Dermis microvascular lymphatic vessel endothelial cell (primary cell): ENCODE data around the gene ATP1B1. TPM values are rescaled to one million over a fixed set of nuclear protein-coding genes. Genes with fewer than 3 reads are reported as not detected.
"Not testable (repeated sequence)": the region's sequence is repeated elsewhere in the genome, so short reads cannot be mapped to it uniquely, and the experiment has no call there.

ENCODE experiments used
- DNase-seq, 2 donors: peaks; one replicate each; pipeline versions ENCODE4 v3.0.0 to v3.0.0-alpha.2; 2010; ENCODE audit warnings: low read depth in 2 of 2
- total RNA-seq: library from RNA; depleted of rRNA; stranded (reverse); fragments of >200 nt; gene quantifications from 2 replicates; pipeline ENCODE4 v1.2.1, GENCODE V29; 2014

Gene ATP1B1
- total RNA-seq, 1 donor from 2014 or later: 7.7 TPM

- peak; percentile 74 to 88 for DNase-seq
Observed at GRCh38 chr1:169115891-169116585, 9.5 kb downstream of the ATP1B1 start.

DNA sequence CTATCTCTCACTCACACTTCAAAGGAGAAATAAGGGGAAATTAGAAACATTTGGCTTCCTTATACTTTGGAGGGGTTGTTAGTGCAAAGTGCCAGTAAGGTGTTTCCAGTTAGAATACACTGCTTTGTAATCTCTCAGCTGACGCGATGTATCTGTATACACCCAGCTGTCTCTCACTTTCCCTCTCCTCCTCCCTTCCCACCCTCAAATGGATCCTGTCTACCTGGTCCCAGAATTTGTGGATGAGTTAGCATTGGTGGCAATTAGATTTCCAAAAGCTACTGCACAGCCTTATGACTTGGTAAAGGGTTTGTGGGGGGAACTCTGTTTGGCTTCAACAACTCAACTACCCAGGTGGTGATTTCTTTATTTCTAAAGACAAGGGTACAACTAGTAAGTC is 10.5 kb downstream of the ATP1B1 start:
- DNase-seq: no peak

- DNase-seq: no peak
Observed at GRCh38 chr1:169117599-169117998, 11.1 kb downstream of the ATP1B1 start.

DNA sequence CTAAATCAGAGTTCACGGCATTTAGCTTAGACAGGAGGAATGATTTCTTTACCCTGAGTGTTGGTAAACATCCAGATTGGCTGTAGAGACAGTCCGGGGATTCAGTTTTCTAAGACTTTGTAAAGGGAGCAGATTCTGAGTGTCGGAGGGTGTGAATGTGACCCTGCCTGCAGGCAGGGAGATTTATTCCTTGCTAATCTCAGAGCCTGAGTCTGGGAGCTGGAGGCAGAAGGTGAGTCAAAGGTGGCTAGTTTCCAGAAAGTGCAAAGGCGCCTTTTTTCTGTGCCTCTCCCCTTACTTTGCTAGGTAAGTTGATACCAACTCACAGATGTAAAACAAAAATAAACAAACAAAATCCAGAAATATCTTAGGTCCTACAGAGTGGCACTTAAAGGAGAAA is 11.7 kb downstream of the ATP1B1 start:
- no peak for DNase-seq

DNA sequence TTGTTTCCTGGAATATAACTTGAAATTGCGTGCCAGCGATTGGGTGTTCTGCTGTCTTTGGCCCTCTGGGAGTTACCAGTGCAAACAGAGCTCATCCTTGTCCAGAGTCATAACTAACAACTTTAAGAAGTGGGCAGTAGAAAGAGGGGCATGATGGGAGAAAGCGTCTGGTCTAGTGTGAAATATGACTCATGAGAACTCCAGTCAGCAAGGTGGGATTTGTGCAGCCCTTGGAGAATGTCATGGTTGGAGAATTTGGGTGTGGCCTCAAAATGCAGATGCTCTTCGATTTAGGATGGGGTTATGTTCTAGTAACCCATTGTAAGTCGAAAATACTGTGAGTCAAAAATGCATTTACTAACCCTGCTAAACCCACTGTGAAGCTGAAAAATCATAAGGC is 12.9 kb downstream of the ATP1B1 start:
- DNase-seq: no peak

DNA sequence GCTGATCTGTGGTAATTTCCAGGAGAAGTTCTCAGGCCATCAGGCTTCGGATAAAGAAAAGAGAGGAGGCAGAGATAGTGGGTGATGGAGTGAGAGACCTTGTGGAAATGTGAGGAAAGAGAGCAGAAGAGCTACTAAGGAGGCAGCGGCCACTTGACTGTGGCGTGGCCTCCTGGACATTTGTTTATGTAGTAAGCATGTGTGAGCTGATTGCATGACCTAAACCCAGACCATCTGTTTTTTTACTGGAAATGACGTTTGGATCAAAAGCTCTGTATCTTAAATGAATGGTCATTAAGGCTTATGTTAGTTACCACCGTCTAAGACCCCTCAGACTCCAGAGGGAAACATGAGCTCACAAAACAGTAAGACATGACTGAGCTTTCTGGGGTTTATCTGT is 13.6 kb downstream of the ATP1B1 start:
- DNase-seq: no peak

- DNase-seq: no peak
Observed at GRCh38 chr1:169121146-169121923, 14.8 kb downstream of the ATP1B1 start.

GRCh38 chr1:169122976-169123375 is 16.5 kb downstream of the ATP1B1 start:
- no peak for DNase-seq

DNA sequence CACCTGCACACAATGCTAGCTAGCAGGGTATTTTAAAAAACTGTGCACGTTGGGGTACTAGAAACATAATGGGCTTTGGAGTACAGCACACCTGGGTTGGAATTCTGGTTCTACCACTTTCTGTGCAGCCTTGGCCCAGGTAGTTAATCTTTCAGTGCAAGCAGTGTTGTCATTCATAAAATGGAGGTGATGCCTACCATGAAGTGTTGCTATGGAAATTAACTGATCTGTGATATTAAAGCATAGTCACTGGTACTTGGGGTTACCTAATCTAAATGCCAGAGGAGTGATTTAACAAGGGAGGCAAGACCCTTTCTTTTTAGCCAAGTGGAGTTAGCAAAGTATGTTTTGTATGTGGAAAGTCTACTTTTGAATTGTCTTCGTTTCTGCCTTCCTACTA is 18.0 kb downstream of the ATP1B1 start:
- DNase-seq: no peak

DNA sequence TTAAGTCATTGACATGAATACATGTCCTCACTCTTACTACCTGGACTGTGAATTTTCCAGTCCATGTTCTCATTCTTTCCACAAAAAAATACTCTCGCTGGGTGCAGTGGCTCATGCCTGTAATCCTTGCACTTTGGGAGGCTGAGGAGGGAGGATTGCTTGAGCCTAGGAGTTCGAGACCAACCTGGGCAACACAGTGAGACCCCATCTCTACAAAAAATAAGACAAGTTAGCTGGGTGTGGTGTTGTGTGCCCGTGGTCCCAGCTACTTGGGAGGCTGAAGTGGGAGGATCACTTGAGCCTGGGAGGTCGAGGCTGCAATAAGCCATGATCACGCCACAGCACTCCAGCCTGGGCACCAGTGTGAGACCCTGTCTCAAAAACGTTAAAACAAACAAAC is 19.1 kb downstream of the ATP1B1 start:
- DNase-seq: not testable (repeated sequence)

- no peak for DNase-seq
Observed at GRCh38 chr1:169126335-169126734, 19.8 kb downstream of the ATP1B1 start.

DNA sequence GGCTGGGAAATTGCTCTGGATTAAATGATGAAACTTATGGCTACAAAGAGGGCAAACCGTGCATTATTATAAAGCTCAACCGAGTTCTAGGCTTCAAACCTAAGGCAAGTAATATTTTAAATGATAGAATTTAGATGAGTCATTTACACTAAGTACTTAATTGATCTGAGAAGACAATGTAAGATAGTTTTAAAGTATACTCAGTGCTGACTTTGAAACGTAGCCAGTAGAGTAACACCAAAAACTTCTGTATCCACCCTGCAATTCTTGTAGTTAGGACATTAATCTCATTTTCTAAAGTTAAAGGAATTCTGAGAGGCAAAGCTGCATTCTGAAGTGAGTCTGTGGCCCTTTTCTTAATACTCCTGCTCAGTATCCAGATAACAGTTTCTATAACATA is 20.8 kb downstream of the ATP1B1 start:
- DNase-seq: no peak

GRCh38 chr1:169128562-169128961 is 22.1 kb downstream of the ATP1B1 start:
- DNase-seq: no peak

GRCh38 chr1:169129109-169129784 is 22.8 kb downstream of the ATP1B1 start:
- peak in 1 of 2 donors; percentile 39 for DNase-seq

DNA sequence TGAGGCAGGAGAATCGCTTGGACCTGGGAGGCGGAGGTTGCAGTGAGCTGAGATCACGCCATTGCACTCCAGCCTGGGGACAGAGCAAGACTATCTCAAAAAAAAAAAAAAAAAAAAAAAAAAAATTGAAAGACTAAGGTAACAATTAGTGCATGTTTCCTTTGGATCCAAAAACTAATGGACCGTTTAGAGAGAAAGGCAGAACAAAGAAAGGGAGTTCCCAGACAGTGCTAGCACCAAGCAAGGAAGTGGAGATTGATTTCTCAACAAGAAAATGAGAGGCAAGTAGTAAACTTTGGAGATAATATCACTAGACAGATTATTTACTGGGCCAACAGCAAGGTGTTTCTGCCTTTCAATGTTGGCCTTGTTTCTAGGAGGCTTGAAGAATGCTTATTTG is 24.2 kb downstream of the ATP1B1 start:
- no peak for DNase-seq

DNA sequence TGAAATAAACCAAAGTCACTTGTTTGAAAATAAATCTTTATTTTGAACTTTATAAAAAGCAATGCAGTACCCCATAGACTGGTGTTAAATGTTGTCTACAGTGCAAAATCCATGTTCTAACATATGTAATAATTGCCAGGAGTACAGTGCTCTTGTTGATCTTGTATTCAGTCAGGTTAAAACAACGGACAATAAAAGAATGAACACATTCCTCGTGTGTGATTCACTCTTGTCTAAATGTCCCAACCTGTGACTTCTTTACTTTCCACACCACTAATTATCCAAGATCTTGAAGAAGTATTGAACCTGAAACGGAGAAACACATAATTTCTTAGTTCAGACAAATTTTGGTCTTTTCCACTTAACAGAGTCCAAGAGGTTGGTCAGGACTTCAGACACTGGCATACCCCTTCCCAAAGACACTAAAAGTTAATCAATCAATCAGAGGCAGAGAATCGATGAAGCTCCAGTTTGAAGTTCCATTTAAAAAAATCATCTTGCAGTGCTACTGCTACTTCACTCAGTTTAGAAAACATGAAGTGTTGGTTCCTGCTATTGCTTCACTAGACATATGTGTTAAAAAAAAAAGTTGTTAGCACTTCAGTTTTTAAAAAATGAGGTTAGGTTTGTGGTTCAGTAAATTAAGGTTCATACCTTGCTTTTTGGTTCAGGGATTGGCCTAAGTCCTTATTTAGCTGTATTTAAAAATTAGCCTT is 26.2 kb downstream of the ATP1B1 start:
- peak in 1 of 2 donors; percentile 26 for DNase-seq

- no peak for DNase-seq
Observed at GRCh38 chr1:169133228-169133576, 26.7 kb downstream of the ATP1B1 start.

- peak in 1 of 2 donors; percentile 22 for DNase-seq
Observed at GRCh38 chr1:169133801-169134502, 27.5 kb downstream of the ATP1B1 start.

DNA sequence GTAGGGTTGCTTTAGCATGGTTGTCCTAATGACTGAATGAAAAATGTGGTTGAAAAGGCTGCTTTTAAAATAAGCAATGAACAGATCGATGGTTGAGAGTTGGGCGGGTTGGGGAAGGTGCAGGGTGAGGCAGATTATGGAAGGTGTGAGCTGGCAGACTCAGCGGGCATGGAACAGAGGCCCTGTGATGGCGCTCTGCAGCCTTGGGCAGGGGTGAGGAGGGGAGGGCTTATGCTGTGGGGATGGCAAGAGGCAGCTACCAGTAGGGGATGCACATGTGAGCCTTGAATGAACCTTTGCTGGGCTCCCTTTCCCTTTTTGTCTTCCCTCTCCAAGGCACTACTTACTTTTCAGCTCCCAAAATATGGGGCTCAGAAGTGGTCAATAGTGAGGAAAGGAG is 30.9 kb downstream of the ATP1B1 start:
- DNase-seq: no peak

DNA sequence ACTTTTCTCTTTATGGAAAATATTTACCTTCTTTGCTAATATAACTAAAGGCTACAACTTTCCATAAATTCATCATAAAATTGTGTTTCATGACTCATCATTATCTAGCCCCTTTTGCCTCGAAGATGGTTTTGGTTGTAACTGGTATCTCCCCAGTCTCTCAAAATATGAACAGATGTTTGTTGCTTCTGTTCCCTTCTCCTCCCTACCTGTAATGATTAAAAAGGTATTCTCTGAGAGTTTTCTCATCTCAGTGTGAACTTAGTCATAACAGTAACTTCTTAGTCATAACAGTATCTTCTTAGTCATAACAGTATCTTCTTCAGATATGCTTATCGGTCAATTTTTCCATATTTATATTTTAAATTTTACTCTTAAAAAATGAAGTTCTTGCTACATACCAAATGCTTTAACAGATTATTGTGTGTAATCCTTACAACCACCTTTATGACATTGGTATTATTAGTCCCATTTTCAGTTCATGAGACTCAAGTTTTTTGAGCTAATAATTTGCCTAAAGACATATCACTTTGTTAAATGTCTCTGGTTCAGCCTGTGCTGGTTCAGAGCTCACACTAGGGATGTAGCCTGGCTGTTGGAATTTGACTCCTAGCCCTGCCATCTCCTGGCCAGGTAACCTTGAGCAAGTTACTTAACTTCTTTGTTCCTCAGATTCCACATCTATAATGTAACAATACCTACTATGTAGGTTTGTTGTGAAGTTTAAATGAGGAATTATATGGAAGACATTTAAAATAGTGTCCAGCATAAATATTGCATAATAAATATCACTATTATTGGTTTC is 32.6 kb downstream of the ATP1B1 start:
- no peak for DNase-seq
